T-helper 1 cell treated with Interleukin-12 subunit alpha and Interleukin-12 subunit beta and Interleukin-4 antibody, amounts not matched to agents 30 μg/mL and 1 μg/mL, for 36 hours (primary cell): ENCODE results near the gene TMEM95.

Source experiments
- H3K27ac Mint-ChIP-seq: one replicate; pipeline ENCODE4 v1.8.0; 2021; ENCODE audit warnings: mild to moderate bottlenecking, mixed read lengths
- H3K27me3 Mint-ChIP-seq: one replicate; pipeline ENCODE4 v1.8.0; 2021; ENCODE audit warnings: low read depth, mixed read lengths
- H3K36me3 Mint-ChIP-seq: one replicate; pipeline ENCODE4 v1.8.0; 2021; ENCODE audit warnings: low read depth, mixed read lengths
- H3K4me1 Mint-ChIP-seq: one replicate; pipeline ENCODE4 v1.8.0; 2021; ENCODE audit warnings: low read depth, mixed read lengths
- H3K4me3 Mint-ChIP-seq: one replicate; pipeline ENCODE4 v1.8.0; 2021; ENCODE audit warnings: mild to moderate bottlenecking, moderate library complexity, mixed read lengths
- H3K9me3 Mint-ChIP-seq: one replicate; pipeline ENCODE4 v1.8.0; 2021; ENCODE audit warnings: mixed read lengths

Gene TMEM95

GRCh38 chr17:7405350-7406234 is 50.6 kb downstream of the TMEM95 start:
- peaks cover 4% of the 10 kb centered on the region for H3K36me3 Mint-ChIP-seq
- no peaks in the 10 kb centered on the region for H3K9me3 Mint-ChIP-seq

GRCh38 chr17:7406235-7406825 is 51.4 kb downstream of the TMEM95 start:
- H3K36me3 Mint-ChIP-seq = peaks cover 4% of the 10 kb centered on the region
- H3K27ac Mint-ChIP-seq = peak overlapping the region; percentile 78
- peaks cover 25% of the 10 kb centered on the region for H3K27me3 Mint-ChIP-seq
- H3K4me1 Mint-ChIP-seq = peaks cover 12% of the 10 kb centered on the region
- peak overlapping the region; percentile 82 for H3K4me3 Mint-ChIP-seq
- no peaks in the 10 kb centered on the region for H3K9me3 Mint-ChIP-seq

More at GRCh38 chr17:7405350-7406234, 50.6 kb downstream of the TMEM95 start:
- peaks cover 12% of the 10 kb centered on the region for H3K4me1 Mint-ChIP-seq
- H3K27ac Mint-ChIP-seq = peak overlapping the region; percentile 78
- peak overlapping the region; percentile 82 for H3K4me3 Mint-ChIP-seq
- peaks cover 25% of the 10 kb centered on the region for H3K27me3 Mint-ChIP-seq
